ENCODE measurements around the gene PPM1K.

Gene PPM1K

DNA sequence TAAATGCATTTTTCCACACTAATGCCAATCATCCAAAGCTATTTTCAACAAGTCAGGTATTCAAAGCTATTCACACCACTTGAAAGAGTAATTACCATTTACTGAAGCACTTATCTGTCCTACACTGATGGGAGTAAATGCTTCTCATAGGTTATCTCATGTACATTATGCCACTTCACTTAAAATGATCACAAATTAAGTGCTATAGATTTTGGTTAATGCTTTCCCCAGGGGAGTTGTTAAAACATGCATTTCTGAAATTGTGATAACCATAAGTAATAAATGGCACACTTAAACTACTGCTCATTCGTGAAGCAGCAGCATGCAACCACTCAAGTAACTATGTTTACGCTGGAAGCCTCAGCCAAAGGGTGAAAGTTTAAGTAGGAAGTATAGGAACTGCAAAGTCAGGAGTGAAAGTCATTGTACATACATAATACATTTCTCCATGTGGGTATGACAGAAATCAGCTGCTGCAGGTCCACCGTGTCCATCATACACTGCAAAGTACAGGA is 6.6 kb downstream of the PPM1K start:
- FAIRE-seq (no peak), DNase-seq (ENCODE audit: low spot score) (no peak)

- FAIRE-seq: no peak
- no peak for DNase-seq (ENCODE audit: low spot score)
Observed at GRCh38 chr4:88276952-88277710, 7.2 kb downstream of the PPM1K start.

DNA sequence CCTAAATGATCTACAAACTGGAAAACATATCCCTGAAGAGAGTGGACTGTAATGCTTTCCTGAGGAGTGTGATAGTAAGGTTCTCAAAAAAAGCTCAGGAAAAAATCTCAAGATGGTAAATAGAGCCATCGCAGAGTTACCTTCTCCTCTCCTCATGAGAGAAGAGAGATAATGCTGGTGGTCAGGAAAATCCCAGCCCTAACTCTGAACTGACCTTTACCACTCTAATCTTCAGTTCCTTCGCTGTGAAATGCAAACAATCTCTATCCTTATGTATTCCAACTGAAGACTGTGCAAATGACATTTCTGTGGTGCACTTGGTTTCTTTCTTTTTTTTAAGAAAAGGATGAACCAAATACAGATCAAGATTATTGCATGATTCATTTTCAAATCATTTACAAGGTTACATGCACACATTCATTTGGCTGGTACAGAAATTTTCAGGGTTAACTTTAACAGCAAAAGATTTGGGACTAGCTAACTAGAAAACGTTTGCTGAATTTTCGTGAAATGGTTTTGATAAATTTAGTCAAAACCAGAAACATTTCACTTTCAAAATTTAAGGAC is 8.3 kb downstream of the PPM1K start:
- FAIRE-seq (peak; percentile 82), DNase-seq (ENCODE audit: low spot score) (peak; percentile 11)

GRCh38 chr4:88275516-88275915 is 8.8 kb downstream of the PPM1K start:
- no peak for DNase-seq (ENCODE audit: low spot score)
- no peak for FAIRE-seq

DNA sequence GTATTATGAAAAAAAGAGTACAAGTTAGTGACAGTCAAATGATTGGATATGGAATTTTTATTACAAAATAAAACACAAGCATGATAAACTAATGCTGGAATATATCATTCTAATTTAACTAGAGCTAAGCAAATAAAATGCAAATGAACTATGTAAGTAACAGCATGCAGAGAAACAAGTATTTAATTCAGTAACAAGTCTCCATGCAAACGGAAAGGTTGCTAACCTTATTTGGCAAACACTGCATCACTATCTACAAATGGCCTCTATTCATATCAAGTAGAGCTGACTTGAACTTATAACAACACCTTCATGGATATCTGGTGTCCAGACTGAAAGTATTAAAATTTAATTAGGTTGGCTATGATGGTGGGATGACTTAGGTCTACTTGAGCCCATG is 15.4 kb downstream of the PPM1K start:
- DNase-seq (ENCODE audit: low spot score) (no peak), FAIRE-seq (no peak)

- FAIRE-seq: no peak
- DNase-seq (ENCODE audit: low spot score): no peak
Observed at GRCh38 chr4:88264336-88264735, 20.0 kb downstream of the PPM1K start.

DNA sequence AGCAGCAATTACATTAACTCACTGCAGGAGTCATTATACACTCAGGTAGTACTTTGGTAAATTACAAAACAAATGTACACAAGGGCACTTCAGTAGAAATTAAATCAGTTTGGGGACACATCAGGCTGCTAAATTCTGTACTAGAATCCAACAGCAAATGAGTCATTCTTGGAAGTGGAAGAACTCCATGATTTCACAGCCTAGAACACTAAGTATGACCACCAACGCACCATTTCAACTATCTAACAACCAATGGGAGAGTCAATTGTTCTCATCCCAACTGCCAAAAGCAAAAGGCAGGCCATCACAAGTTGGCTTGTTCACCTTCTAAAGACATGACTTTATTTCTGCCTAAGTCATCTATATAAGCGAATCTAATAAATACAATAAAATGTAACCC is 26.6 kb downstream of the PPM1K start:
- DNase-seq (ENCODE audit: low spot score) (no peak), FAIRE-seq (no peak)

DNA sequence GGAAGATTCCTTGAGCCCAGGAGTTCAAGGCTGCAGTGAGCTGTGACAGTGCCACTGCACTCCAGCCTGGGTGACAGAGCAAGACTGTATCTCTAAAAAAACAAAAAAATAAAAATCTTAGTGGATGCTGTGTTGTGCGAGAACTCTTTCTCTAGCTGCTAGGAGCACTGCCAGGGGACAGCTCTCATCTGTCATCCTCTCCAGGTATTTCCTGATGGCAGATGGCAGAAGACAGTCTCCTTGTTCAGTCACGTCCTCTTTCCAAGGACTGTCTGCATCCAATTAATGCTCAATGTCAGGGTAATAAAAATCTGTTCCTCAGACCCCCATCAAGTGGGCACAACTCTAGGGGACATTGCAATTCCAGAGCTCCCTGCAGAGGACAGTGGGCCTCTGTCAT is 29.2 kb downstream of the PPM1K start:
- DNase-seq (ENCODE audit: low spot score): no peak
- FAIRE-seq: no peak

GRCh38 chr4:88251924-88252323 is 32.4 kb downstream of the PPM1K start:
- no peak for FAIRE-seq
- no peak for DNase-seq (ENCODE audit: low spot score)

DNA sequence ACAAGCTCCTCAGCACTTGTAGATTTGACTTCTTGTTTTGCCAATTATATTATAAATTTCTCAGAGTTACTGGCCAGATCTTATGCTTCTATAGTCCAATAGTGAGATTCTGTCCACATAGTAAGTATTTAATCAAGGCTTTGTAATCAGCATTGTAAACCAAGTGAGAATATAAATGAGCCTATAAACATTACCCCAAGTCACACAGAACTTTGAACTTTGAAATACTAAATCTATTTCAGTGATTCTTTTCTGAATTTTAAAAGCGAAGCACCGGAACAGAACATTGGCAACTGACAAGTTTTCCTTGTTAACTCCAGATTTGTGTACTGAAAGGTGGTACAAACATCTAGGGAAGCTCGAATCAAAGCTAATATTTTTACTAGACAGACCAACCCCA is 37.2 kb downstream of the PPM1K start:
- FAIRE-seq (no peak), DNase-seq (ENCODE audit: low spot score) (no peak)

DNA sequence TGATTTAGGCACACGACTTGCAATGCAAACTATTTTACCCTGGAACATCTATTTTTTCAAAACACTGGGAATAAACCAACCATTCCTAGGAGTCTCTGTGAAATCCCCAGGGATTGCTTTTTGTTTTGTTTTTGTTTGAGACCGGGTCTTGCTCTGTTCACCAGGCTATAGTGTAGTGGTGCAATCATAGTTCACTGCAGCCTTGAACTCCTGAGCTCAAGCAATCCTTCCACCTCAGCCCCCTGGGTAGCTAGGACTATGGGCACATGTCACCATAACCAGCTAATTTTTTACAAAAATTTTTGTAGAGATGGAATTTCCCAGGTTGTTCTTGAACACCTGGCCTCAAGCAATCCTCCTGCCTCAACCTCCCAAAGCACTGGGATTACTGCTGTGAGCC is 37.8 kb downstream of the PPM1K start:
- DNase-seq (ENCODE audit: low spot score): no peak
- no peak for FAIRE-seq

DNA sequence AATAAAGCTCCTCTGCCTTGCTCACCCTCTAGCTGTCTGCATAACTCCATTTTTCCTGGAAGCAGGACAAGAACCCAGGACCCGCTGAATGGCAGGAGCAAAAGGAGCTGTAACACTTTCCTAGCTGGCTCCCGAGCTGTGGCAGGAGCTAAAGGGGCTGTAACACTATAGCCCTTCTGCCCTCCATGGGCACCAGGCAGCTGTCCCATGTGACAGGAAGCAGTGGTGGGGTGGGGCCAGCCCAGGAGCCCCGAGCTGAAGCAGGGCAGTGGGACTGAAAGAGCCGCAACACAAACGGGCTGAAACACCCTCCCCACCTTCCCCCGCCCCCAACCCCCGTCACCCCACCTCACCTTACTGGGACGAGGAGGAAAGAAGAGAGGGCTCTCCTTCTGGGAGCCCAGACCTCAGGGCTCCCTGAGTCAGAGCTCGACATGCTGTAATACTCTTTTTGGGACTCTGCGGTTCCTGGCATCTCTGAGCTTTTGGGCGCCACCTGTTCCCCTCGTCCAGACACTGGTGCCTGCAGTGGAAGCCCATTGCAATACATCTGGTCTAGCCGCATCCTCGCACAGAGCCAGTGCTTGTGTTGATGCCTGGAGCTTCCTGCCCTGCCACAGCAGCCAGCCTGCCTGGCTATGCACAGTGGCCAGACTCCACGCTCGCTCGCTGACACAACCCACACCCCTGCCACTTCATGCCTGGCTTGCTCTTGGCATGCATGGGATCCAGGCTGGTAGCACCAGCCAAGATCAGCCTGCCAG is 39.4 kb downstream of the PPM1K start:
- DNase-seq (ENCODE audit: low spot score) (no peak), FAIRE-seq (no peak)

DNA sequence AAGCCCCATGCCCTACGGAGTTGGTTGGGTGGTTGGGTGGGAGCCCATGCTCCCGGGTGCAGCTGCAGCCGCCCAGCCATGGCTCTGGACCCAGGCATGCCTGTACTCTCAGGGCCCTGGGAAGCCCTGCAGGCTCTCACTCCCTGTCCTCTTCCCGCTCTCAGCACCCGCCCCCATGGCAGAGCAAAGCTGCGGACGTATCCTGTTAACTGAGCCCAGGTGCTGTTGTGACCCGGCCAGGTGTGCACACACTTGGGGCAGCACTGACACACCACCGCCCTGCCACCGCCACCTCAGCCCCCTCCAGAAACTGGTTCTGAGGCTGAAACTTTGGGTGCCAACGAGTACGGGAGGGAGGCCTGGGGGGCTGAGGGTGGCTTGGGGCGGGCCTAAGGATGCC is 40.3 kb downstream of the PPM1K start:
- no peak for FAIRE-seq
- DNase-seq (ENCODE audit: low spot score): no peak

DNA sequence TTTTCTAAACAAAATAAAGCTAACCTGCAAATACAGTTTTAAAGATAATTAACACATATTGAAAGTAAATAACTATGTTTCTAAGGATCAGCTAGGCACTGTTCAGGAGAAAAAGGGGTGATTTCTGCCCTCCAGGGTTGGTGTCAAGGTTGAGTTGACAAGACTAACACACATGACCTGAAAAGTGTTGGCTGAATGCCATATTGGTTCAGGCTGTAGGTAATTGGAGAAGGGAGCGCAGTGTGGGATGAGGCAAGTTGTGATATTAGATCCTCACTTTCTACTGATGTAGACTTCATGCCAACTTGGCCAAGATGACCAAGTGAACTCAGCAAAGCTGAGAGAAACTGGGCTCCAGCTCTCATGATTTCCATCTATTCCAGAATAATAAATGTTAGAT is 42.2 kb downstream of the PPM1K start:
- DNase-seq (ENCODE audit: low spot score): no peak
- no peak for FAIRE-seq

DNA sequence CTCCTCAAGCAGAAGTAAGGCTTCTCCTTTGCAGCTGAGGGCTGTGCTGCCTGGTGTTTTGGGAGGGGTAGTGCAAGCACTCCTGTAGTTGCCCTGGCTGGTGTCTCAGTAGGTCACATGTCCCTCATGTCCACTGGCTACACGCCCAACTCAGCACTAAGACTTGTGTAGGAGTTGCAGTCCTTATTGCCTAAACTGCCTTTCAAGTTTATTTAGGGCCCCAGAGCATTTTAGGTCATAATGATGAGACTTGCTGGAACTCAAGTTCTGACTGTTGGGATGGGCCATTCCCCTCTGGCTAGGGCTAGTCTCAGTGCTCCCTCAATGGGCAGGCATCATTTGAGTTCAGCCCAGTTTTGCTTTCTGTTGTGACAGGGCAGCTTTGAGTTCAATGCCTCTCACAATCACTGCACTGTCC is 44.1 kb downstream of the PPM1K start:
- FAIRE-seq (no peak), DNase-seq (ENCODE audit: low spot score) (no peak)

DNA sequence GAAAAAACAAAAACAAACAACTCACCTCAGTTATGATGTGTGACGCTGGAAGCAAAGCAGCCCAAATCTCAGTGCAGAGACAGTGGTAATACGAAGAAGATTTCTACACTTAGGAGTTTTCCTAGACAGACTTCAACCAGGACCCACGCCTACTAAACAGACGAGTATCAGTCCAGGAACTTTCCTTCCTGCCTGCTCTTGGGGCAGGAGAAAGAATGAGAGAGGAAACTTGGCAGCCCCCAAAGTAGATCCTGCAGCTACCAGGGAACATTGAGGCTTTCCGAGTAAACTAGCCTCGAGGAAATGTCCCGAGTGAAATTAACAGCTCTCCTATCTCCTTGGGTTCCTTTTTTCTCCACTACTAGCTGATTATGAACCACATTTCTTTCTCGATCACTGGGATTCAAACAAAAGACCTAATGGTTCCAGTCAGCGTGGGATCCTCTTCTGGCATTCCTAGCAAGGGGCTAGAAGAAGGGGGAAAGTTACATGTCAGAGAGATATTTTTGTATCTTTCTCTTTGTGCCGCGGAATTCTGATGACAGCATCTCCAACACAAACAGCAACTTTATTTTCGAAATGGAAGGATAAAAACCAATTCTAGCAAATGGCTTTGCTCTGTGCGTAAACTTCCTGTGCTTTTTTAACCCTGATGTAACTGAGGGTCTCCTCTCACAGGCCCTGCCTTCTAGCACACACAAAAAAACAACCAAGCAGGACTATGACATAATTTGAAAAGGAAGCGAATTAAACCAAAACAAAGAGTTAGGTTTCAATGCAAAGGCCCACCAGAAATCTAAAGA is 53.2 kb downstream of the PPM1K start:
- DNase-seq (ENCODE audit: low spot score) (no peak), FAIRE-seq (no peak)

DNA sequence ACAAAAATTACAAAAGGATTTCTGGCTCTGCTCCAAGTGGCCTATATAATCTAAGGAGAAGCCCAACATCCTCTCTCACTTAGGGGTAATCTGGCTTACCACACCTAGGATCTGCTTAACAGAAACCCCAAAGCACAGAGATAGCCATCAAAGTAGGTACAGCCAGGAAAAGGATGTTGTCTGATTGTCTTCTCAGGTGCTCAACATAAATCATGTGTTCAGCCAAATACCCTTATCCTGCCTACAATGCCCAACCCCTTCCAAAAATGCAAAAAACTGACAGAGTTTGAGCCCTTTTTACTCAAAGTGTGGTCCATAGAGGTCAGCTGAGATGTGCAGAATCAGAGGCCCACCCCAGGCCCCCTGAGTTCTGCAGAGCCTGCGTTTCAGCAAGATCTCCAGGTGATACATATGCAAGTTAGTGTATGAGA is 53.9 kb downstream of the PPM1K start:
- no peak for FAIRE-seq
- DNase-seq (ENCODE audit: low spot score): no peak

DNA sequence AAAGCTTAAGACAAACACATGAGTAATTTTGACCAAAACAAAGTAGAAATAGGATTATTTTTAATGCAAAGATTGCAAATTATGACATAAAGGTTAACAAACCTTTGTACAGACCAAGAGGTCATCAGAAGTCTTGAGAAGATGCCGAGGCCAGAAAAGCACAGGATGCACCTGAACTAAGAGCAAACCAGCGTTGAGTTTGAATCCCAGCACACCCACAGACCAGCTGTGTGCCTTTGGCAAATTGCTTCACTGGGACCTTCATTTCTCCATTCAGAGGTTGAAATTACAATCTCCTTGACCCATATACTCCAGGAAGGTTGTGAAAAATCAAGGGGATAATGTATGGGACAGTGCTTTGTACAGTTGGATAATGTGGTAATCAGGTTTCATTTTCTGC is 56.6 kb downstream of the PPM1K start:
- FAIRE-seq (no peak), DNase-seq (ENCODE audit: low spot score) (no peak)

DNA sequence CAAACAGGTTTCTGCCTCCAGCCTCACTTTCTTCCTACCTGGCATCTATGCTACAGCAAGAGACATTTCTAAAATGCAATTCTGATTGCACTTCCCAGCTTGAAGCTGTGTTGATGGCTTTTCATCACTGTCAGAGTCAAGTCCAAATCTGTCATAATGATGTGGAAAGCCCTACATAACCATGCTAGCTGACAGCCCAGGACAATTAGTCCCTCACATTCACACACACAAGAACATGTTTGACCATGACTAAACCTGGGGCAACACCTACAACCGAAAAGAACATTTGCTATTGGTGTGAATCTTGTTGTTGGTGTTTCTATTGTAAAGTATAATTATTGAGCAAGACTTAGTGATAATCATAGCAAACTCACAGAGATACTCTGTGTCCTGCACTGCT is 58.2 kb downstream of the PPM1K start:
- FAIRE-seq (no peak), DNase-seq (ENCODE audit: low spot score) (no peak)

DNA sequence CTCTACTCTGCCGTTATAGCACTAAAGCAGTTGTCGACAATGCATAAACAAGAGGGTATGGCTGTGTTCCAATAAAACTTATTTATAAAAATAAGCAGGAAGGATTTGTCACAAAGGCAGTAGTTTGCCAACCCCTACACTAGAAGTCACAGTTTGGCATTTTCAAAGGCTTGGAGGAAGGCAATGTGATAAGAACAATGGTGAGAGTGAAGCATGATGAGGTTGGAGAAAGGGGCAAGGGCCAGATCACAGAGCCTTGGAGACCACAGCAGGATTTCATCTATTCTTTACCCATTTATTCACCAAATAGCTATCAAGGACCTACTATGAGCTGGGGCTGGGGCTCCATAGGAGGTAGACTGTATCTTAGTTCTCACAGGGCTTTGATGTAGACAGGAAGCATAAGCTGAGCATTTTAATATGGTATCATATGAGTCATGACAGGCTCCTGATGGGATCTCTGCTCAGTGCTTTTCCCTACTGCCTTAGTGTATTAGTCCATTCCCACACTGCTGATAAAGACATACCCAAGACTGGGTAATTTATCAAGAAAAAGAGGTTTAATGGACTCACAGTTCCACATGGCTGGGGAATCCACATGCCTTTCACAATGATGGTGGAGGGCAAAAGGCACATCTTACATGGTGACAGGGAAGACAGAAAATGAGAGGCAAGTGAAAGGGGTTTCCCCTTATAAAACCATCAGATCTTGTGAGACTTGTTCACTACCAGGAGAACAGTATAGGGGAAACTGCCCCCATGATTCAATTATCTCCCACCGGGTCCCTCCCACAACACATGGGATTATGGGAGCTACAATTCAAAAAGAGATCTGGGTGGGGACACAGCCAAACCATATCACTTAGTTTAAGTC is 58.9 kb downstream of the PPM1K start:
- DNase-seq (ENCODE audit: low spot score) (no peak), FAIRE-seq (no peak)

- no peak for DNase-seq (ENCODE audit: low spot score)
- FAIRE-seq: no peak
Observed at GRCh38 chr4:88223516-88223915, 60.8 kb downstream of the PPM1K start.
